SU-DHL-6 (cell line): ENCODE measurements around the gene IGFLR1.

Experiments
- EZH2phosphoT487 ChIP-seq: fragments of 200-600 bp; sonication (generic), shearing (Covaris generic); conservative IDR thresholded peaks from 2 replicates; pipeline ENCODE4 v1.6.1; 2018; ENCODE audit warnings: mild to moderate bottlenecking, antibody characterized with exemption, low read length, moderate library complexity, mixed read lengths
- TF ChIP-seq, protein P1 (sequence below): fragments of 200-600 bp; sonication (generic); IDR thresholded peaks from one replicate; pipeline ENCODE4 v1.5.1; 2017; ENCODE audit warnings: antibody characterized with exemption, mild to moderate bottlenecking, low read length, moderate library complexity; ENCODE audit not compliant: insufficient read depth, poor library complexity, severe bottlenecking

DNA sequence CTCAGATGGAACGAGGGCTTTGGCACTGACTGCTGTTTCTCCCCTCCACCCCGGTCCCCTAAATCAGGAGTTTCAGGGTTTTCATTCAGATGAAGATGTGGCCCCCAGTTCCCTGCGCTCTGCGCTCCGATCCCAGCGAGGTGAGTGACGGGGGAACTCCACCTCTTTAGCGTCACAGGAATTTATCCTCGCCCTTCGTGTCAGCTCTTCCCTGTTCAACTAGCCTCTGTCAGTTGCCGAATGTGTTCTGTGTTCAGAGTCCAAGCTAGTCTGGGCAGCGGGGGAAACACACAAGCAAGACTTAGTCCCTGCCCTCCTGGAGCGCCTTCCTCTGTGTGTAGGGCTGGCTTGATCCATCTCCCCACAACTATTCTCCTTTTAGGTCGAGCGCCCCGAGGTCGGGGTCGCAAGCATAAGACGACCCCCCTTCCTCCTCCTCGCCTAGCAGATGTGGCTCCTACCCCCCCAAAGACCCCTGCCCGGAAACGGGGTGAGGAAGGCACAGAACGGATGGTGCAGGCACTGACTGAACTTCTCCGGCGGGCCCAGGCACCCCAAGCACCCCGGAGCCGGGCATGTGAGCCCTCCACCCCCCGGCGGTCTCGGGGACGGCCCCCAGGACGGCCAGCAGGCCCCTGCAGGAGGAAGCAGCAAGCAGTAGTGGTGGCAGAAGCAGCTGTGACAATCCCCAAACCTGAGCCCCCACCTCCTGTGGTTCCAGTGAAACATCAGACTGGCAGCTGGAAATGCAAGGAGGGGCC is 22.7 kb downstream of the IGFLR1 start:
- TF ChIP-seq, protein P1, sequence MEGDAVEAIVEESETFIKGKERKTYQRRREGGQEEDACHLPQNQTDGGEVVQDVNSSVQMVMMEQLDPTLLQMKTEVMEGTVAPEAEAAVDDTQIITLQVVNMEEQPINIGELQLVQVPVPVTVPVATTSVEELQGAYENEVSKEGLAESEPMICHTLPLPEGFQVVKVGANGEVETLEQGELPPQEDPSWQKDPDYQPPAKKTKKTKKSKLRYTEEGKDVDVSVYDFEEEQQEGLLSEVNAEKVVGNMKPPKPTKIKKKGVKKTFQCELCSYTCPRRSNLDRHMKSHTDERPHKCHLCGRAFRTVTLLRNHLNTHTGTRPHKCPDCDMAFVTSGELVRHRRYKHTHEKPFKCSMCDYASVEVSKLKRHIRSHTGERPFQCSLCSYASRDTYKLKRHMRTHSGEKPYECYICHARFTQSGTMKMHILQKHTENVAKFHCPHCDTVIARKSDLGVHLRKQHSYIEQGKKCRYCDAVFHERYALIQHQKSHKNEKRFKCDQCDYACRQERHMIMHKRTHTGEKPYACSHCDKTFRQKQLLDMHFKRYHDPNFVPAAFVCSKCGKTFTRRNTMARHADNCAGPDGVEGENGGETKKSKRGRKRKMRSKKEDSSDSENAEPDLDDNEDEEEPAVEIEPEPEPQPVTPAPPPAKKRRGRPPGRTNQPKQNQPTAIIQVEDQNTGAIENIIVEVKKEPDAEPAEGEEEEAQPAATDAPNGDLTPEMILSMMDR: no peak
- no peak for TF ChIP-seq EZH2phosphoT487
